Measurements from ENCODE around the gene PPP2R1A. TPM values are rescaled to one million over a fixed set of nuclear protein-coding genes. Genes with fewer than 3 reads are reported as not detected.

PPP2R1A gene
- polyA plus RNA-seq, 2 of the 4 experiments (the other 2 are of a cell fraction), result 144 to 145 TPM

GRCh38 chr19:52141203-52141602 lies 48.6 kb upstream of the PPP2R1A start:
- FAIRE-seq (no peak), DNase-seq (ENCODE audit: low read depth in 1 of 2, low spot score in 1 of 2) (no peak), ATAC-seq (no peak)
- Histone ChIP-seq H3K9me3 (peaks cover 88% of the 10 kb centered on the region), H3K4me1 (no peaks in the 10 kb centered on the region), H3K4me3 (no peak overlapping the region), H3K4me2 (no peak overlapping the region), H3K27ac (no peak overlapping the region)
- POLR2A ChIA-PET, result no interaction called here
- WGBS (ENCODE audit: missing lambda C conversion rate), result 28% methylated on average over 2 of the region's 2 CpGs
- TF ChIP-seq PHF8 (IDR thresholded peaks at IDR 0.05; ENCODE audit: borderline replicate concordance, low read depth), result no peak
- CTCF ChIA-PET, result interaction anchor here (1.4 to 1.6 kb wide), 2 partner anchors 11 to 96 kb away, joined by 3 to 5 read pairs; no protein-coding TSS in a partner anchor

- no peak for TF ChIP-seq FOSB (CRISPR knock-in tag; IDR thresholded peaks at IDR 0.05)
- TF ChIP-seq CBX8 (IDR thresholded peaks at IDR 0.05), result no peak
- TF ChIP-seq KDM1A (IDR thresholded peaks at IDR 0.05; ENCODE audit: low read depth), result no peak
- TF ChIP-seq RNF2 (IDR thresholded peaks at IDR 0.05; ENCODE audit: borderline replicate concordance, low read depth), result no peak
- no peak for TF ChIP-seq ZSCAN20 (CRISPR knock-in tag; IDR thresholded peaks at IDR 0.05)
- TF ChIP-seq, protein P1, sequence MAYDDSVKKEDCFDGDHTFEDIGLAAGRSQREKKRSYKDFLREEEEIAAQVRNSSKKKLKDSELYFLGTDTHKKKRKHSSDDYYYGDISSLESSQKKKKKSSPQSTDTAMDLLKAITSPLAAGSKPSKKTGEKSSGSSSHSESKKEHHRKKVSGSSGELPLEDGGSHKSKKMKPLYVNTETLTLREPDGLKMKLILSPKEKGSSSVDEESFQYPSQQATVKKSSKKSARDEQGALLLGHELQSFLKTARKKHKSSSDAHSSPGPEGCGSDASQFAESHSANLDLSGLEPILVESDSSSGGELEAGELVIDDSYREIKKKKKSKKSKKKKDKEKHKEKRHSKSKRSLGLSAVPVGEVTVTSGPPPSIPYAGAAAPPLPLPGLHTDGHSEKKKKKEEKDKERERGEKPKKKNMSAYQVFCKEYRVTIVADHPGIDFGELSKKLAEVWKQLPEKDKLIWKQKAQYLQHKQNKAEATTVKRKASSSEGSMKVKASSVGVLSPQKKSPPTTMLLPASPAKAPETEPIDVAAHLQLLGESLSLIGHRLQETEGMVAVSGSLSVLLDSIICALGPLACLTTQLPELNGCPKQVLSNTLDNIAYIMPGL (CRISPR knock-in tag; IDR thresholded peaks at IDR 0.05; ENCODE audit: borderline replicate concordance), result no peak
- no peak for TF ChIP-seq RAD21 (conservative IDR thresholded peaks at IDR 0.05 in 1 of 2, IDR thresholded peaks at IDR 0.05 in 1 of 2)
- TF ChIP-seq JUNB (IDR thresholded peaks at IDR 0.05), result no peak
- TF ChIP-seq, protein P2, sequence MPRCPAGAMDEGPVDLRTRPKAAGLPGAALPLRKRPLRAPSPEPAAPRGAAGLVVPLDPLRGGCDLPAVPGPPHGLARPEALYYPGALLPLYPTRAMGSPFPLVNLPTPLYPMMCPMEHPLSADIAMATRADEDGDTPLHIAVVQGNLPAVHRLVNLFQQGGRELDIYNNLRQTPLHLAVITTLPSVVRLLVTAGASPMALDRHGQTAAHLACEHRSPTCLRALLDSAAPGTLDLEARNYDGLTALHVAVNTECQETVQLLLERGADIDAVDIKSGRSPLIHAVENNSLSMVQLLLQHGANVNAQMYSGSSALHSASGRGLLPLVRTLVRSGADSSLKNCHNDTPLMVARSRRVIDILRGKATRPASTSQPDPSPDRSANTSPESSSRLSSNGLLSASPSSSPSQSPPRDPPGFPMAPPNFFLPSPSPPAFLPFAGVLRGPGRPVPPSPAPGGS (IDR thresholded peaks at IDR 0.05), result no peak
- no peak for TF ChIP-seq FOSL2 (IDR thresholded peaks at IDR 0.05)
- TF ChIP-seq FOSL2 (CRISPR knock-in tag; IDR thresholded peaks at IDR 0.05), result no peak
- no peak for TF ChIP-seq CHD4 (IDR thresholded peaks at IDR 0.05; ENCODE audit: borderline replicate concordance)
- TF ChIP-seq USF2 (IDR thresholded peaks at IDR 0.05), result no peak
- no peak for TF ChIP-seq EHMT2 (IDR thresholded peaks at IDR 0.05; ENCODE audit: low read depth)
- no peak for TF ChIP-seq SREBF2 (IDR thresholded peaks at IDR 0.05)
- TF ChIP-seq RFX5 (IDR thresholded peaks at IDR 0.05), result no peak
- TF ChIP-seq, protein P3, sequence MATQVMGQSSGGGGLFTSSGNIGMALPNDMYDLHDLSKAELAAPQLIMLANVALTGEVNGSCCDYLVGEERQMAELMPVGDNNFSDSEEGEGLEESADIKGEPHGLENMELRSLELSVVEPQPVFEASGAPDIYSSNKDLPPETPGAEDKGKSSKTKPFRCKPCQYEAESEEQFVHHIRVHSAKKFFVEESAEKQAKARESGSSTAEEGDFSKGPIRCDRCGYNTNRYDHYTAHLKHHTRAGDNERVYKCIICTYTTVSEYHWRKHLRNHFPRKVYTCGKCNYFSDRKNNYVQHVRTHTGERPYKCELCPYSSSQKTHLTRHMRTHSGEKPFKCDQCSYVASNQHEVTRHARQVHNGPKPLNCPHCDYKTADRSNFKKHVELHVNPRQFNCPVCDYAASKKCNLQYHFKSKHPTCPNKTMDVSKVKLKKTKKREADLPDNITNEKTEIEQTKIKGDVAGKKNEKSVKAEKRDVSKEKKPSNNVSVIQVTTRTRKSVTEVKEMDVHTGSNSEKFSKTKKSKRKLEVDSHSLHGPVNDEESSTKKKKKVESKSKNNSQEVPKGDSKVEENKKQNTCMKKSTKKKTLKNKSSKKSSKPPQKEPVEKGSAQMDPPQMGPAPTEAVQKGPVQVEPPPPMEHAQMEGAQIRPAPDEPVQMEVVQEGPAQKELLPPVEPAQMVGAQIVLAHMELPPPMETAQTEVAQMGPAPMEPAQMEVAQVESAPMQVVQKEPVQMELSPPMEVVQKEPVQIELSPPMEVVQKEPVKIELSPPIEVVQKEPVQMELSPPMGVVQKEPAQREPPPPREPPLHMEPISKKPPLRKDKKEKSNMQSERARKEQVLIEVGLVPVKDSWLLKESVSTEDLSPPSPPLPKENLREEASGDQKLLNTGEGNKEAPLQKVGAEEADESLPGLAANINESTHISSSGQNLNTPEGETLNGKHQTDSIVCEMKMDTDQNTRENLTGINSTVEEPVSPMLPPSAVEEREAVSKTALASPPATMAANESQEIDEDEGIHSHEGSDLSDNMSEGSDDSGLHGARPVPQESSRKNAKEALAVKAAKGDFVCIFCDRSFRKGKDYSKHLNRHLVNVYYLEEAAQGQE (IDR thresholded peaks at IDR 0.05), result no peak
- TF ChIP-seq RARB (CRISPR knock-in tag; IDR thresholded peaks at IDR 0.05), result no peak
- no peak for TF ChIP-seq HOXB13 (CRISPR knock-in tag; IDR thresholded peaks at IDR 0.05; ENCODE audit: low read depth)
- ChIA-PET CTCF (no interaction called here), POLR2A (no interaction called here)
- 0% methylated on average over 3 of the region's 3 CpGs for WGBS (ENCODE audit: missing lambda C conversion rate)
- Histone ChIP-seq H3K27ac (no peak overlapping the region), H3K4me3 (no peak overlapping the region), H3K4me2 (no peak overlapping the region), H3K4me1 (no peaks in the 10 kb centered on the region), H3K9me3 (peaks cover 91% of the 10 kb centered on the region)
- DNase-seq (ENCODE audit: low read depth in 1 of 2, low spot score in 1 of 2) (no peak), FAIRE-seq (no peak), ATAC-seq (no peak)
These were observed 47.8 kb upstream of the PPP2R1A start for GRCh38 chr19:52142001-52142595.

All from A549 (cell line).